ENCODE measurements around the gene LRP1B. TPM values are rescaled to one million over a fixed set of nuclear protein-coding genes. Genes with fewer than 3 reads are reported as not detected.

The LRP1B gene
- total RNA-seq, 1 donor from 2014 or later = 1.7 TPM

GRCh38 chr2:140695155-140695554 lies 1435.7 kb downstream of the LRP1B start:
- Mint-ChIP-seq H3K36me3 (peaks cover 1% of the 10 kb centered on the region), H3K4me1 (peaks cover 4% of the 10 kb centered on the region), H3K27me3 (ENCODE audit: low read depth) (no peaks in the 10 kb centered on the region), H3K4me3 (no peak overlapping the region), H3K27ac (no peak overlapping the region), H3K9me3 (peaks cover 7% of the 10 kb centered on the region)
- DNase-seq (ENCODE audit: low spot score in 2 of 2, unreplicated experiment in 2 of 2) = no peak
- no peak for TF ChIP-seq CTCF (IDR thresholded peaks at IDR 0.05; ENCODE audit: unreplicated experiment)

GRCh38 chr2:140687825-140688224 lies 1443.0 kb downstream of the LRP1B start:
- no peak for DNase-seq (ENCODE audit: low spot score in 2 of 2, unreplicated experiment in 2 of 2)
- Mint-ChIP-seq H3K4me3 (no peak overlapping the region), H3K4me1 (no peaks in the 10 kb centered on the region), H3K9me3 (no peaks in the 10 kb centered on the region), H3K36me3 (no peaks in the 10 kb centered on the region), H3K27ac (no peak overlapping the region), H3K27me3 (ENCODE audit: low read depth) (no peaks in the 10 kb centered on the region)
- TF ChIP-seq CTCF (IDR thresholded peaks at IDR 0.05; ENCODE audit: unreplicated experiment) = no peak

GRCh38 chr2:140683658-140684057 lies 1447.2 kb downstream of the LRP1B start:
- Mint-ChIP-seq H3K27ac (no peak overlapping the region), H3K4me1 (no peaks in the 10 kb centered on the region), H3K36me3 (no peaks in the 10 kb centered on the region), H3K27me3 (ENCODE audit: low read depth) (no peaks in the 10 kb centered on the region), H3K9me3 (no peaks in the 10 kb centered on the region), H3K4me3 (no peak overlapping the region)
- TF ChIP-seq CTCF (IDR thresholded peaks at IDR 0.05; ENCODE audit: unreplicated experiment) = no peak
- no peak for DNase-seq (ENCODE audit: low spot score in 2 of 2, unreplicated experiment in 2 of 2)

- Mint-ChIP-seq H3K9me3 (no peaks in the 10 kb centered on the region), H3K27ac (no peak overlapping the region), H3K4me3 (no peak overlapping the region), H3K27me3 (ENCODE audit: low read depth) (no peaks in the 10 kb centered on the region), H3K36me3 (no peaks in the 10 kb centered on the region), H3K4me1 (no peaks in the 10 kb centered on the region)
- no peak for DNase-seq (ENCODE audit: low spot score in 2 of 2, unreplicated experiment in 2 of 2)
- no peak for TF ChIP-seq CTCF (IDR thresholded peaks at IDR 0.05; ENCODE audit: unreplicated experiment)
Measured at GRCh38 chr2:140680862-140681261, 1450.0 kb downstream of the LRP1B start.

GRCh38 chr2:140679752-140680151 lies 1451.1 kb downstream of the LRP1B start:
- H3K27me3 Mint-ChIP-seq (ENCODE audit: low read depth) = no peaks in the 10 kb centered on the region
- no peak overlapping the region for H3K27ac Mint-ChIP-seq
- no peak for DNase-seq (ENCODE audit: low spot score in 2 of 2, unreplicated experiment in 2 of 2)
- no peaks in the 10 kb centered on the region for H3K9me3 Mint-ChIP-seq
- H3K4me1 Mint-ChIP-seq = no peaks in the 10 kb centered on the region
- no peaks in the 10 kb centered on the region for H3K36me3 Mint-ChIP-seq
- TF ChIP-seq CTCF (IDR thresholded peaks at IDR 0.05; ENCODE audit: unreplicated experiment) = no peak
- no peak overlapping the region for H3K4me3 Mint-ChIP-seq

GRCh38 chr2:140669911-140670310 lies 1460.9 kb downstream of the LRP1B start:
- H3K27ac Mint-ChIP-seq = no peak overlapping the region

More at GRCh38 chr2:140669911-140670310, 1460.9 kb downstream of the LRP1B start:
- H3K27me3 Mint-ChIP-seq (ENCODE audit: low read depth) = no peaks in the 10 kb centered on the region
- H3K9me3 Mint-ChIP-seq = peaks cover 10% of the 10 kb centered on the region
- TF ChIP-seq CTCF (IDR thresholded peaks at IDR 0.05; ENCODE audit: unreplicated experiment) = no peak
- no peak for DNase-seq (ENCODE audit: low spot score in 2 of 2, unreplicated experiment in 2 of 2)
- H3K36me3 Mint-ChIP-seq = no peaks in the 10 kb centered on the region
- H3K4me3 Mint-ChIP-seq = no peak overlapping the region
- H3K4me1 Mint-ChIP-seq = peaks cover 1% of the 10 kb centered on the region
